HG03354 (cell line): ENCODE measurements around the gene STX8.
"Not testable (repeated sequence)": the region's sequence is repeated elsewhere in the genome, so short reads cannot be mapped to it uniquely, and the experiment has no call there.

Experiments
- ATAC-seq: cut with Tn5 transposase; IDR thresholded peaks from one replicate; pipeline ENCODE4 v1.9.1; 2021; ENCODE audit warnings: mild to moderate bottlenecking; ENCODE audit not compliant: unreplicated experiment, poor library complexity, severe bottlenecking

STX8 gene

DNA sequence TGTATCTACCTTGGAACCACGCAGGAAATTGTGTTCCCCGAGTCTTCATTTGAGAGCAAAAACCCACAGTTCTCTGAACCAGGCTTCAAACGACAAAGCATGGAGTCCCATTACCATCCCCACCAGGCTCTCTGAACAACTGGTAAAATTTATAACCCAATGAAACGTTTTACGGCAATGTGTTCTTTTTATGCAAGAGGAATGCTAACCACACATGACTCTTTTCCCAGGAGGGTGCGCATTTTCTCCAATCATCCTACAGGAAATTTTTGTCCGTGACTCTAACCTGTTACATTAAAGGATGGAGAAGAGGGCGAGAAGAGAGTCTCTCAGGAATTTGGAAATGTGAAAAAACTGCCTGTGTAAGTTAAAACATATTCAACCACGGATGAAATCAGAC is 17.8 kb downstream of the STX8 start:
- no peak for ATAC-seq

DNA sequence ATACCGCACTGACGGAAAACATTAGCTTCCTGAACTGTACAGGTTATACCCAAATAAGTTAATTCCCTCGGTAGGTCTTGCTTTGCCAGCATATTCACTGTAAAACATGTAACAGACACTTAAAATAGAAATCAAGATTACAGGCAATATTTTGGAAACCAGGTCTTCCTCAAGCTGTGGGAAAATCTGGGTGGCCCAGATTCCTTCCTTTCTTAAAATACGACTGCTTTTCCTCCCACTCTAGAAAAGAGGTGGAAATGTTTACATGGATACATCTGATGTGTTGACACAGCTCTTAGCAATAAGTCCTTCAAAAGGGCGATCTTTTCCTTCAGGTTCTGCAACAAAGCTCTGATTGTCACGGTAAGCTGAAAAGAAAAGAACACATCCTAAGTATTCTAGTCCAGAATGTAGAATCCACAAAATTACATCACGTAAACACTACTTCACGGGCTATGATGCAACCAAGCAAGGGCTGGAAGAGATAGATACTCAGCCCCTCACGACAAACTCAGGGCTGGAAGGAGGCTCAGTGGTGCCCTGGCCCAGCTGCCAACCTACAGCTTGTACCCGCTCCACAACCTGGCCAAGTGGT is 18.4 kb downstream of the STX8 start:
- ATAC-seq, result no peak

GRCh38 chr17:9554715-9555114 is 20.9 kb downstream of the STX8 start:
- ATAC-seq, result not testable (repeated sequence)

DNA sequence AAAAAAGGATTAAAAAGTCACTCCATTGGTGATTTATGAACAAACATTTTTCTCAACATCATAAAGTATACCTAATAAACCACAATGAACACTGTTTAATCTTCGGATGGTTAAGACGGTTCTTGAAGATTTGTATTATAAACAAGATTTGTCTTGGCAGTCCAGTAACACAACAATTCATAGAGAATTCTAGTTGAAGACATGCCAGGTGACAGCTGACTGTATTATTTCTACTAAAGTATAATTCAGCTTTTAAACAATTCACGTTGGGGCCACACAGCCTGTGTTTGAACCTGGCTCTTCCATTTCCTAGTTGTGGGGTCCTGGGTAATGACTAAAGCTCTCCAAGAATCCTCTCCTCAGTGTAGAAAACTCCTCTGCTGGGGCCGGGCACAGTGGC is 22.0 kb downstream of the STX8 start:
- ATAC-seq, result no peak

GRCh38 chr17:9553181-9553580 is 22.4 kb downstream of the STX8 start:
- ATAC-seq, result no peak

- ATAC-seq, result no peak
Measured at GRCh38 chr17:9549215-9549614, 26.4 kb downstream of the STX8 start.

- ATAC-seq, result no peak
Measured at GRCh38 chr17:9544221-9544620, 31.4 kb downstream of the STX8 start.

GRCh38 chr17:9541718-9542117 is 33.9 kb downstream of the STX8 start:
- no peak for ATAC-seq

DNA sequence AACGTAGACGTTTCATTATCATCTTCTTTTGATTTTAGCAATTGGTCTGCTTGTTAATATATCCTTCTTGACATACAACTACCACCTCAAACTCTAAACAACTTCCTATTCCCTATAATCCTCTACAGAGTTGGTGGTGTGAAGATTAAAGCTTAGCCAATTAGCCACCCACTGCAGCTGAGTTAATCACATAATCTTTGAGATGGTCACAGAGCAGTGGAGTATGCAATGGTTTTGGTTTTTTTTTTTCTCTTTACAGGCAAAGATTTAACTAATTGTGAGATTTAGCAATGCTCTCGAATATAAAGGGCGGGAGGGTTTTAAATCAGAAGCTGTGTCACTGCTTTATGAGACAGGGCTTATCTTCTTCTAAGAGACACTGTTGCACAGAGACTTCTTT is 37.0 kb downstream of the STX8 start:
- ATAC-seq, result no peak

DNA sequence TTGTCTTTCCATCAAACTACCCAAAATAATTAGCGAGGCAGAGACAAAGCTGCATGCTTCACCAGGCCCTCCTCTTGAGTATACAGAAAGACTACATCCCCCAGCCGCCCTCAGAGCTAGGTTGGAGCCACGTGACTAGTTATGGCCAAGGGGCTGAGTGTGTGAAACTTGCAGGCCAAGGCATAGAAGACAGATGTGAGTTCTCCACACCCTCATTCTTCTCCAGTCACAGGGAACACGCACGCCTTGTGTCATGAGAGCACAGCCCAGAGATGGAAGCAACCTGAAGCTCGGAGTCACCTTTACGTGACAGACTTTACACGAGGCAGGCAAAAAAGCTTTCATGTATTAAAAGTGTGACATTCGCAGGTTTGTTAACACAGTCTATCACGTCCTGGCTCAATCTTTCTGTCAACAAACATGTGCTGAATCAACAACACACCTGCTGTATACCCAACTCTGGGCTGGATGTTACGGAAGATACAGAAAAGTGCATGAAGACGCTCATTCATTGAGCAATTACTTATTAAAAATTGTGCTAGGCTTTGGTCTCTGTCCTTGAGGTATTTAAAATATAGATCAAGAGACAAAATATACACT is 38.3 kb downstream of the STX8 start:
- no peak for ATAC-seq

DNA sequence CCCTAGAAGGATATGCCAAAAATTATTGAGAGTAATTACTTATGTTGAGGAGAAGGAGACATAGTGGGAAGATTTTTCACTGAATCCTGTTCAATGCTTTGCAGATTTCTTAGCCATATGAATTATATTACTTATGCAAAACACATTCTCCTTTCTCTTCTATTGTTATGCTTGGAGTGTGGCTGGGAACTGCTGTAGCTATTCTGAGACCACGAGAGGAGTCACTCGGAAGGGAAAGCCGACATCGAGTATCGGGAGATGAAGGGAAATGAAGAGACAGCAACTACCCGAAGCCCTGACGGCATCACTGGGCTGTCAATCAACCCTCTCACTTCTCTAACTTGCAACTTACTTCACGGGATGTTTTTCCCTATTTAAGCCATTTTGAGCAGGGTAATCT is 39.6 kb downstream of the STX8 start:
- no peak for ATAC-seq

- ATAC-seq, result no peak
Measured at GRCh38 chr17:9533441-9533840, 42.2 kb downstream of the STX8 start.

GRCh38 chr17:9532715-9533114 is 42.9 kb downstream of the STX8 start:
- no peak for ATAC-seq

DNA sequence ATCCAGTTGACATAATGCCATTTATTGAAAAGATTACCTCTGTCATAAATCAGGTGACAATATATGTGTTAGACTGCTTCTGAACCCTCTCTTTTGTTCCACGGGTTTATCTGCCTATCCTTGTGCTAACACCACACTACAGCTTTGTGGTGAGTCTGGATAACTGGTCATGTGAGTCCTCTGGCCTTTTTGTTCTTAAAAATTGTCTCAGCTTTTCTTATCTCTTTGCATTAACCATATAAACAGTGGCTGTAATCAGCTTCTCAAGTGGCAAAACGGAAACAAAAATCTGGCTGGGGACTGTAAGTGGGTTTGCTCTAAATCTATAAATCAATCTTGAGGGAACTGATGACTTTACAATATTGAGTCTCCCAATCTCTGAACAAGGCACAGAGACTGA is 44.6 kb downstream of the STX8 start:
- no peak for ATAC-seq

DNA sequence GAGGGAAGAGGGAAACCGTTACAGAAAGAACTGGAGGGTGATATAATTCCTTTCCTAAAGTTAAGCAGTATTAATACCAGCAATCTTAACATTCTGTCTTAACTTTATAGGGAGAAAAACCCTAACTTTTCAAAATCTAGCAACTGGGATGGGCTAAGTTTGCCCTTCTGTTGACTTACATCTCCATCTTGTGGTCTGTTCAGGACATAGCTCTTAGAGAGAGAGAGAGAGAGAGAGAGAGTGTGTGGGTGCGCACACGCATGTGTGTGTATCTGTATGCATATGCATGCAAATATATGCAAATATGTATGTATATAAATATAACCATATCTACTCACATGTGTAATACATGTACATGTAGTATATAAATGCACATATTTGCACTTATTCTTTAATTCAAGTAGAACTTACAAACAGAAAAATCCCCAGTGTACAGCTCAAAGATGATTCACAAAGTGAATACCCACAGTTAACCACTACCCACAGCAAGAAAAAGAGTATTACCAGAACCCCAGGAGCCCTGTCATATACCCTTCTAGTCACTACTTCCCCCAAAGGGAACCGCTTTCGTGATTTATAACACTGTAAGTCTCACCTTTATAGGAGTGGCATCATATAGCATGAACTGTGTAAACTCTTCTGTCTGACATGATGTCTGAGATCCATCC is 46.5 kb downstream of the STX8 start:
- no peak for ATAC-seq

DNA sequence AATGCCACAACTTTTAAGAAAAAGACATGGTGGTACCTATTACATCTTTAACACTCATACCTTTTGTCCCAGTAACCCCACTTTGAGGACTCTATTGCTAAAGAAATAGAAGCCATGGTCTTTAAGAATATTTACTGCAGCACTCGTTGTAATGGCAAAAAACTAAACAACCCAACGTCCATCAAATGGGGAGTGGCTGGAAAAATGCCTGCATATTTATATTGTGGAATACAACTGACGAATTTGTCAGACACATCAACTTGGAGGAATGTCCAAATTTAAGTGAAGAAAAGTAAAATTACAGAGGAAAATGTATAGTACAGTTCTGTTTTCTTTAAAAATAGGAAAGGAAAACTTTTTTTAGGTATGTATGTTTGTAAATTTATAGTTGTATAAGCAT is 47.8 kb downstream of the STX8 start:
- no peak for ATAC-seq

DNA sequence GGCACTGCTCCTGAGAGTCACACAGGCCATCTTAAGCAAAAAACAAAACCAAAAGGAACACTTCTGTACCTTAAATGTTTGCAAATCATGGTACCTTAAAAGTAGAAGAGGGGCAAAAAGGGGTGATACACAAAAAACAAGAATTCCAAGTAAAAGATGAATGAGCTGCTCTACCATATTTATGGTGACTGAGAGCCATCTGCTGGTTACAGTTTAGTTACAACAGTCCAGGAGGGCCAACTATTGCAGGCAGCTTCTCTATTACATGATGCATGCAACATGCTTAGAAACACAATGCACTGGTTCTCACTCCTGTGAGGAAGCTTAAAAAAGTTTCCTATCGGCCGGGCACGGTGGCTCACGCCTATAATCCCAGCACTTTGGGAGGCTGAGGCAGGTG is 53.5 kb downstream of the STX8 start:
- ATAC-seq, result no peak

GRCh38 chr17:9521062-9521461 is 54.6 kb downstream of the STX8 start:
- no peak for ATAC-seq

DNA sequence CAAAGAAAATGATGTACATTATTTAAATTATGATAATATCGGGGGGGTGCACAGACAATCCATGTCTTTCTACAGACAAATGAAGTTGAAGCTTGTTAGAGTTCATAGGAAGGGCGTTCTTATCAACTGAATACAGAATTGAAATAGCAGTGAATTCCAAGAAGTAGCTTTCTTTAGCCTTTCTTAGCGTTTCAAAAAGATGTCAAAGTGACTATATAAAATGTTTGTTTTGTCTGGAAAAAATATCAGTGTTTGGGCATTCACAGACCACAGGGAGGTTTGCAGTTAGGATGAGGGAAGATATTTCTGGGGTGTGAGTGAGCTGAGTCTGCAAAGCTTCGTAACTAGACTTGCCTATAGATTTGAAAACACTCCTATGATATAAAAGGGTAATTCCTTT is 55.0 kb downstream of the STX8 start:
- no peak for ATAC-seq

DNA sequence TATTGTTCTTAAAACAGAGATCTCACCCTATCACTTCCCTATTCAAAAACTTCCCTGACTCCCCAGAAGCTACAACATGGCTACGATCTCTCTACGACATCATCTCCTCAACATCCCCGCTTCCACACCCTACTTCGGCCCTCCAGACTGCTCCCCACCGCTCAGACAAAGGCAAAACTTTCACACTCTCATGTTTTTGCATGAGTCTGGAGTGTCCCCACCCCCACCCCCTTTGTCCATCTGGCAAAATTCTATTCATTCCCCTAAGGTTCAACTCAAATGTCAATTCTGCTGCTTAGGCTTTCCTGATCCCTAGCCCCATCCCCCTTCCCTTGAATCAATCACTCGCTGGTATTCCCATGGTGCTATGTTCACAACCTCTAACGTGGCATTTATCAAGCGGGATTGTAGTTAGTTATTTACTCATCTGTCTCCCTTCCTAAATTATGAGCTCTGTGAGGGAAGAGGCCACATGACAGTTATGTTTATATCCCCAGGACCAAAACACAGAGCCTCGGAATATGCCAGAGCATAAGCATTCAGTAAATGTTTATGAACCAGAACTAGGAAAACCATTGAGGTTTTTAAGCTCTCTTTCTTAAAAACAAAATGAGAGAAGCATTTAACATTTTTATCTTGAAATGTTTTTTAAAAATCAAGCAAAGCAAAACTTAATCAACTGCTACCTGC is 55.9 kb downstream of the STX8 start:
- ATAC-seq, result no peak

GRCh38 chr17:9517396-9517795 is 58.2 kb downstream of the STX8 start:
- ATAC-seq, result no peak
